ENCODE results near the gene KLC1.
"Not testable (repeated sequence)": the region's sequence is repeated elsewhere in the genome, so short reads cannot be mapped to it uniquely, and the experiment has no call there.

KLC1 gene

GRCh38 chr14:103629503-103630121, 601 bp downstream of the KLC1 start:
- H3K4me3 Mint-ChIP-seq = peak overlapping the region; percentile 84 to 86
- peak overlapping the region; percentile 91 to 94 for H3K27ac Mint-ChIP-seq
- no peaks in the 10 kb centered on the region for H3K9me3 Mint-ChIP-seq
- ATAC-seq (replicated peaks) = peak; percentile 50
- peak; percentile 14 to 25 (median 21) for DNase-seq
- no peaks in the 10 kb centered on the region for H3K27me3 Mint-ChIP-seq
- H3K4me1 Mint-ChIP-seq (ENCODE audit: low read depth in 2 of 2) = peaks cover 32 to 33% of the 10 kb centered on the region in 2 donors
- peaks cover 30% of the 10 kb centered on the region for H3K36me3 Mint-ChIP-seq (ENCODE audit: insufficient read depth)

GRCh38 chr14:103630364-103631108, 1.5 kb downstream of the KLC1 start:
- Mint-ChIP-seq H3K4me3 (peak overlapping the region; percentile 84 to 86), H3K4me1 (ENCODE audit: low read depth in 2 of 2) (peaks cover 36% of the 10 kb centered on the region in 2 donors), H3K36me3 (ENCODE audit: insufficient read depth) (peaks cover 33% of the 10 kb centered on the region), H3K9me3 (no peaks in the 10 kb centered on the region), H3K27ac (peak overlapping the region; percentile 91 to 94), H3K27me3 (no peaks in the 10 kb centered on the region)
- ATAC-seq (replicated peaks) (no peak), DNase-seq (no peak)

DNA sequence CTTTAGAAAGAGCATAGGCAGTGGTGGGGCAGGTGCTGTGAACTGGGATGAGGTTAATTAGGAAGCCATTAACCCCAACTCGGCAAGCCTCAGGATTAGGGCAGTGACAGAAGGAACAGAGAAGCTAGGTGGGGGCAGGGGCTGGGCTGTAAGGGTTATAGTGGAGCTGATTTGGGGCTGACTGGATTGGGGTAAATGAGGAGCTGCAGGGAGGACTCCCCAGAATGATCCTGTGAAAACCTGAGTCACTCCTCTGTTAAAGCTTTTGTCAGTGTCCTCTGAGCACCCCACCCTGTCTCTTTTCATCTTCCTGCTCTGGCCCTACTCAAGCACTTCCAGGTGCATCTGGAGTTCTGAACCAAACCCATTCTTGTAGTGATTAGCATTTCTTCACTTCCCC, 4.4 kb downstream of the KLC1 start:
- H3K9me3 Mint-ChIP-seq = no peaks in the 10 kb centered on the region
- peak overlapping the region; percentile 69 to 74 for H3K27ac Mint-ChIP-seq
- no peak for DNase-seq
- no peaks in the 10 kb centered on the region for H3K27me3 Mint-ChIP-seq
- H3K4me1 Mint-ChIP-seq (ENCODE audit: low read depth in 2 of 2) = peaks cover 40 to 52% of the 10 kb centered on the region in 2 donors
- no peak for ATAC-seq (replicated peaks)
- H3K36me3 Mint-ChIP-seq (ENCODE audit: insufficient read depth) = peaks cover 44% of the 10 kb centered on the region
- H3K4me3 Mint-ChIP-seq = peak overlapping the region in 1 of 2 donors; percentile 29

GRCh38 chr14:103634156-103634555, 5.1 kb downstream of the KLC1 start:
- DNase-seq (no peak), ATAC-seq (replicated peaks) (no peak)
- Mint-ChIP-seq H3K36me3 (ENCODE audit: insufficient read depth) (peaks cover 47% of the 10 kb centered on the region), H3K9me3 (no peaks in the 10 kb centered on the region), H3K27ac (peak overlapping the region in 1 of 2 donors; percentile 90), H3K4me1 (ENCODE audit: low read depth in 2 of 2) (peaks cover 43 to 60% of the 10 kb centered on the region in 2 donors), H3K4me3 (peak overlapping the region in 1 of 2 donors; percentile 7), H3K27me3 (no peaks in the 10 kb centered on the region)

- DNase-seq = no peak
- no peaks in the 10 kb centered on the region for H3K9me3 Mint-ChIP-seq
- H3K36me3 Mint-ChIP-seq (ENCODE audit: insufficient read depth) = peaks cover 38% of the 10 kb centered on the region
- H3K27ac Mint-ChIP-seq = peak overlapping the region in 1 of 2 donors; percentile 63
- no peaks in the 10 kb centered on the region for H3K27me3 Mint-ChIP-seq
- H3K4me3 Mint-ChIP-seq = peak overlapping the region in 1 of 2 donors; percentile 22
- ATAC-seq (replicated peaks) = no peak
- peaks cover 42 to 60% of the 10 kb centered on the region in 2 donors for H3K4me1 Mint-ChIP-seq (ENCODE audit: low read depth in 2 of 2)
Measured at GRCh38 chr14:103638594-103638993, 9.6 kb downstream of the KLC1 start.

- H3K27ac Mint-ChIP-seq = no peak overlapping the region
- H3K9me3 Mint-ChIP-seq = no peaks in the 10 kb centered on the region
- no peaks in the 10 kb centered on the region for H3K27me3 Mint-ChIP-seq
- H3K4me1 Mint-ChIP-seq (ENCODE audit: low read depth in 2 of 2) = peaks cover 36 to 54% of the 10 kb centered on the region in 2 donors
- peaks cover 27% of the 10 kb centered on the region for H3K36me3 Mint-ChIP-seq (ENCODE audit: insufficient read depth)
- DNase-seq (no peak), ATAC-seq (replicated peaks) (no peak)
- no peak overlapping the region for H3K4me3 Mint-ChIP-seq
Measured at GRCh38 chr14:103641161-103641560, 12.2 kb downstream of the KLC1 start.

- Mint-ChIP-seq H3K27ac (peak overlapping the region; percentile 64 to 86), H3K4me3 (no peak overlapping the region), H3K4me1 (ENCODE audit: low read depth in 2 of 2) (peaks cover 32 to 36% of the 10 kb centered on the region in 2 donors), H3K36me3 (ENCODE audit: insufficient read depth) (peaks cover 18% of the 10 kb centered on the region), H3K27me3 (no peaks in the 10 kb centered on the region), H3K9me3 (no peaks in the 10 kb centered on the region)
- no peak for DNase-seq
- no peak for ATAC-seq (replicated peaks)
Measured at GRCh38 chr14:103646189-103646588, 17.2 kb downstream of the KLC1 start.

- no peaks in the 10 kb centered on the region for H3K9me3 Mint-ChIP-seq
- no peak for ATAC-seq (replicated peaks)
- H3K27me3 Mint-ChIP-seq = no peaks in the 10 kb centered on the region
- no peak overlapping the region for H3K27ac Mint-ChIP-seq
- peaks cover 34% of the 10 kb centered on the region for H3K36me3 Mint-ChIP-seq (ENCODE audit: insufficient read depth)
- peaks cover 36 to 44% of the 10 kb centered on the region in 2 donors for H3K4me1 Mint-ChIP-seq (ENCODE audit: low read depth in 2 of 2)
- no peak for DNase-seq
- H3K4me3 Mint-ChIP-seq = no peak overlapping the region
Measured at GRCh38 chr14:103649001-103649400, 20.0 kb downstream of the KLC1 start.

GRCh38 chr14:103650213-103650612, 21.2 kb downstream of the KLC1 start:
- Mint-ChIP-seq H3K36me3 (ENCODE audit: insufficient read depth) (peaks cover 44% of the 10 kb centered on the region), H3K27ac (peak overlapping the region in 1 of 2 donors; percentile 15), H3K4me1 (ENCODE audit: low read depth in 2 of 2) (peaks cover 36 to 44% of the 10 kb centered on the region in 2 donors), H3K9me3 (no peaks in the 10 kb centered on the region), H3K27me3 (no peaks in the 10 kb centered on the region), H3K4me3 (peak overlapping the region; percentile 13 to 14)
- no peak for DNase-seq
- ATAC-seq (replicated peaks) = no peak

GRCh38 chr14:103651585-103651984, 22.6 kb downstream of the KLC1 start:
- Mint-ChIP-seq H3K4me3 (no peak overlapping the region), H3K9me3 (no peaks in the 10 kb centered on the region), H3K36me3 (ENCODE audit: insufficient read depth) (peaks cover 57% of the 10 kb centered on the region), H3K27ac (peak overlapping the region; percentile 35 to 81), H3K4me1 (ENCODE audit: low read depth in 2 of 2) (peaks cover 32 to 40% of the 10 kb centered on the region in 2 donors), H3K27me3 (no peaks in the 10 kb centered on the region)
- DNase-seq = no peak
- ATAC-seq (replicated peaks) = no peak

DNA sequence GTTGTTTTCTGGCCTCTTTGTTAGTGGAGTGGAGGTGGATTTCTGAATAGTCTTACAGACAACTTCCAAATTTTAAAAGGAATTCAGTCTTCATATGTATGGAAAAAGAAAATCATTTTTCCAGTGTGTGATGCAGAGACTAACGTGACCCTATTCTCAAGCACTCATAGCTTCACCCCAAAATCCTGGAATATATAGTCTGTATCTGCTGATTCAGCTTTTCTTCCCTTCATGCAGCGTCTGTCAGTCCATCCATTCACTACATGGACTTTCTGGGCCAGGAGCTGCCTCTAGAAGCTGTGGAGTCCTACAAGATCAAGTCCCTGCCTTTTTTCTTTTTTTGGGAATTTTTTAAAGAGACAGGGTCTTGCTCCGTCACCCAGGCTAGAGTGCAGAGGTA, 23.8 kb downstream of the KLC1 start:
- peak overlapping the region in 1 of 2 donors; percentile 81 for H3K27ac Mint-ChIP-seq
- H3K9me3 Mint-ChIP-seq = no peaks in the 10 kb centered on the region
- H3K36me3 Mint-ChIP-seq (ENCODE audit: insufficient read depth) = peaks cover 69% of the 10 kb centered on the region
- no peaks in the 10 kb centered on the region for H3K27me3 Mint-ChIP-seq
- H3K4me3 Mint-ChIP-seq = no peak overlapping the region
- DNase-seq (no peak), ATAC-seq (replicated peaks) (no peak)
- H3K4me1 Mint-ChIP-seq (ENCODE audit: low read depth in 2 of 2) = peaks cover 31 to 43% of the 10 kb centered on the region in 2 donors

DNA sequence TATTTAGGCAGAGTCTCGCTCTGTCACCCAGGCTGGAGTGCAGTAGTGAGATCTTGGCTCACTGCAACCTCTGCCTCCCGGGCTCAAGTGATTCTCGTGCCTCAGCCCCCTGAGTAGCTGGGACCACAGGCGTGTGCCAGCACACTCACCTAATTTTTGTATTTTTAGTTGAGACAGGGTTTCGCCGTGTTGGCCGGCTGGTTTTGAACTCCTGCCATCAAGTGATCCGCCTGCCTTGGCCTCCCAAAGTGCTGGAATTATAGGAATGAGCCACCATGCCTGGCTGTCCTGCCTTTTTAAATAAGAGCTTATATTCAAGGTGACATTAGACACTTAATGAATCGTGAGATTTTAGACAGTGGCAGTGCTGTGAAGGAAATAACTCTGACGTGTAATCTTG, 24.3 kb downstream of the KLC1 start:
- Mint-ChIP-seq H3K36me3 (ENCODE audit: insufficient read depth) (peaks cover 71% of the 10 kb centered on the region), H3K27ac (peak overlapping the region in 1 of 2 donors; percentile 59), H3K4me1 (ENCODE audit: low read depth in 2 of 2) (peaks cover 29 to 42% of the 10 kb centered on the region in 2 donors)
- not testable (repeated sequence) for ATAC-seq (replicated peaks); H3K27me3 Mint-ChIP-seq; DNase-seq; H3K4me3 Mint-ChIP-seq; H3K9me3 Mint-ChIP-seq

GRCh38 chr14:103653805-103654204, 24.8 kb downstream of the KLC1 start:
- Mint-ChIP-seq H3K27ac (peak overlapping the region in 1 of 2 donors; percentile 59), H3K27me3 (no peaks in the 10 kb centered on the region), H3K4me1 (ENCODE audit: low read depth in 2 of 2) (peaks cover 26 to 37% of the 10 kb centered on the region in 2 donors), H3K36me3 (ENCODE audit: insufficient read depth) (peaks cover 74% of the 10 kb centered on the region), H3K4me3 (no peak overlapping the region), H3K9me3 (no peaks in the 10 kb centered on the region)
- DNase-seq = no peak
- no peak for ATAC-seq (replicated peaks)

- Mint-ChIP-seq H3K9me3 (no peaks in the 10 kb centered on the region), H3K27ac (peak overlapping the region in 1 of 2 donors; percentile 50), H3K36me3 (ENCODE audit: insufficient read depth) (peaks cover 80% of the 10 kb centered on the region), H3K27me3 (no peaks in the 10 kb centered on the region), H3K4me3 (no peak overlapping the region), H3K4me1 (ENCODE audit: low read depth in 2 of 2) (peaks cover 24 to 35% of the 10 kb centered on the region in 2 donors)
- no peak for DNase-seq
- ATAC-seq (replicated peaks) = no peak
Measured at GRCh38 chr14:103654619-103655018, 25.6 kb downstream of the KLC1 start.
